ENCODE data around the gene CHST7.
A peak's percentile ranks its signal among the peaks of the same experiment; 100 is the strongest.
"Not testable (repeated sequence)": the region's sequence is repeated elsewhere in the genome, so short reads cannot be mapped to it uniquely, and the experiment has no call there.

CHST7 gene, protein sequence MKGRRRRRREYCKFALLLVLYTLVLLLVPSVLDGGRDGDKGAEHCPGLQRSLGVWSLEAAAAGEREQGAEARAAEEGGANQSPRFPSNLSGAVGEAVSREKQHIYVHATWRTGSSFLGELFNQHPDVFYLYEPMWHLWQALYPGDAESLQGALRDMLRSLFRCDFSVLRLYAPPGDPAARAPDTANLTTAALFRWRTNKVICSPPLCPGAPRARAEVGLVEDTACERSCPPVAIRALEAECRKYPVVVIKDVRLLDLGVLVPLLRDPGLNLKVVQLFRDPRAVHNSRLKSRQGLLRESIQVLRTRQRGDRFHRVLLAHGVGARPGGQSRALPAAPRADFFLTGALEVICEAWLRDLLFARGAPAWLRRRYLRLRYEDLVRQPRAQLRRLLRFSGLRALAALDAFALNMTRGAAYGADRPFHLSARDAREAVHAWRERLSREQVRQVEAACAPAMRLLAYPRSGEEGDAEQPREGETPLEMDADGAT

DNA sequence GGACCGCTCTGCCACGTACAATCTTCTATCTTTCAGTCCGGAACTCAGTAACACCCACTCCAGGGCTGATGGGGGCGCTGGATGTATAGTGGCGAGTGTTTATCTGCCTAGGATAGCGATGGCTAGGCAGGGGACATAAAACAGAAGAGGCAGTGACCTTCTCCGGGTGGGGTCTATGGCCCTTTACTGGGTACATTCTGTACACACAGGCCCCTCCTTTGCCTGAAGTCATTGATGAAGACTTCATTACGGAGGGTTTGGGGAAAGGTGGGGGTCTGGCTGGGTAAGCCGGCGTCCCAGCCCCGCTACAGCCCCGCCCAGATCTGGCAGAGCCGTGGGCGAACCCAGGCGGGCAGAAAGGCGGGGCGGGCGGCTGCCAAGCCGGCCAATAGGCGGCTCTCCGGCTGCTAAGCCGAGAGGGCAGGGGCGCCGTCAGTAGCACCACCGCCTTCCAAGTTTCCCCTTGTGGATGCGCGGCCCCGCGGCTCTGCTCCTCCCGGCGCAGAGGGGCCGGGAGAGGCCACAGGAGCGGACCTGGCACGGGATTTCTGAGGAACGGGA is at the start of gene CHST7:
Gene CHST7, plus strand, starts transcription at position 435 of the 561 bp plus-strand sequence. CDS start 167 bp downstream, outside the sequence.
- H3K36me3 ChIP-seq (ENCODE audit: insufficient read depth, low read length): no peaks in the 10 kb centered on the region
- H3K27me3 ChIP-seq (ENCODE audit: insufficient read depth, low read length): peaks cover 6% of the 10 kb centered on the region
- peak within 1 kb of the TSS; percentile 26 for H2AFZ ChIP-seq (ENCODE audit: low read depth, low read length)
- no peaks in the 10 kb centered on the region for H3K9me3 ChIP-seq (ENCODE audit: low read length)
- peaks cover 13% of the 10 kb centered on the region for H3K4me1 ChIP-seq (ENCODE audit: insufficient read depth, low read length)
- peak within 1 kb of the TSS; percentile 54 for H3K4me3 ChIP-seq (ENCODE audit: low read length)

DNA sequence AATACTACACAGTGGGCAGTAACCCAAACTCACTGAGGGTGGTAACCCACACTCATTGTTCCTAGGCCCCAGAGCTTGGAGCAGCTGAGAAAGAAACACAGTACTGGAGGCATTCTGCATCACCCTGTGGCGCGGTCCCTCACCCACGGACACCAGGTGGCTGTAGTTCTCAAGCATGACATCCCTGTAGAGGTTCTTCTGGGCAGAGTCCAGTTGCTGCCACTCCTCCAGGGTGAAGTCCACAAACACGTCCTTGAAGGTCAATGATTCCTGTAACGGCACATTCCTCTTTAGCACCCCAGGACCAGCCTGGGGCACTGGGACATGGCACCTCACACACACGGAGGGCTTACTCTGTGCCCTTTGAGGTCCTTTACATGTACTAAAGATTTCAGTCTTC is 44.9 kb upstream of the CHST7 start:
- not testable (repeated sequence) for H3K9me3 ChIP-seq (ENCODE audit: low read length); H3K36me3 ChIP-seq (ENCODE audit: insufficient read depth, low read length); H3K27me3 ChIP-seq (ENCODE audit: insufficient read depth, low read length); H2AFZ ChIP-seq (ENCODE audit: low read depth, low read length); H3K4me1 ChIP-seq (ENCODE audit: insufficient read depth, low read length); H3K4me3 ChIP-seq (ENCODE audit: low read length)

DNA sequence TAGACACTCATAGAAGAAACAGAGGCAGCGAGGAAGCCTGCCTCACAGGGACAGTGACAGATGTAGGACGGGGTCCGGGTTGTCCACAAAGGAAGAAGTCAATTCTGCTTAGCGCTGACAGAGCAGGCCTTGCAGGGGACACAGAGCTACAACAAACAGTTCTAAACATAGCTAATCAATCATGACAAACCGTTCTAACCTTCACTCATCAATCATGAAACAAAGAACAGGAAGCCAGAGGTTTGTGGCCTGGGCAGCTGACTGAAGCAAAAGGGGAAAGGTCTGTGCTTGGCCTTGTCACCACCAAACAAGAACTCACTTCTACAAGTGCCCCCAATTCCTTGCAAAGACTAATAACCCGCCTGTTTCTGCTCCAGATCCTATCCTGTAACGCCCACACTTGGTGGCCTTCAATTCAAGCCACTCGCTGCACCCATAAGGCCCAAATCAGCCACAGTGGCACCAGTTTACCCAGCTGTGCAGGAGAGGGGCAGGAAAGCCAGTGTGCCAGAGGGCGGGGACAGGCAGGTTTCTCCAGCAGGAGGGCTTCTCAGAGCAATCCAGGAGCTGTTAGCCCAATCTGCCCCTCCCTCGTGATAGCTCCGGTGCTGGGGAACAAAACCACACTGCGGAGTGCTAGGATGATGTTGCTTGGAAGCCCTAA is 43.7 kb upstream of the CHST7 start:
- not testable (repeated sequence) for H3K4me1 ChIP-seq (ENCODE audit: insufficient read depth, low read length); H2AFZ ChIP-seq (ENCODE audit: low read depth, low read length); H3K9me3 ChIP-seq (ENCODE audit: low read length); H3K27me3 ChIP-seq (ENCODE audit: insufficient read depth, low read length); H3K4me3 ChIP-seq (ENCODE audit: low read length); H3K36me3 ChIP-seq (ENCODE audit: insufficient read depth, low read length)

DNA sequence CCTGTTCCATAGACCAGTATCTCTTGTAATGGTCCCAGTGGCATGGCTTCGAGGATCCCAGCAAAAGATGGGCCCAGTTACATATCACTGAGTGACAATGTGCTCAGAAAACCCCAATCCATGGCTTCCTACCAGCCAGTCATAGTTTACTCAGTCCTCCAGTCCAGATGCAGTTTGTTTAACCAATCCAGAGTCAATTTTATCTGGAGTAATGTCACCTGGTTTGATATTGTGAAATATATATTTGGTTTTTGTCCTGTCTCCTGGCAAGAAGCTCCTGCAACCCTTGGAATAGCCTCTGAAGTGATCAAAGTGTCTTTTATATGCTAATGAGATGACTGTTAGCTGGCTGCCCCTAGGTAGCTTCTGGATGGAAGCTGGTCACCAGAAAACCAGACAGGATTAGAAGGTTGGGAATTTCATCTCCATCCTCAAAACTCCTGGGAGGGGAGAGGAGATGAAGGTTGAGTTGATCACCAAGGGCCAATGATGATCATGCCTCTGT is 43.1 kb upstream of the CHST7 start:
- not testable (repeated sequence) for H2AFZ ChIP-seq (ENCODE audit: low read depth, low read length); H3K4me1 ChIP-seq (ENCODE audit: insufficient read depth, low read length); H3K27me3 ChIP-seq (ENCODE audit: insufficient read depth, low read length); H3K4me3 ChIP-seq (ENCODE audit: low read length); H3K36me3 ChIP-seq (ENCODE audit: insufficient read depth, low read length); H3K9me3 ChIP-seq (ENCODE audit: low read length)

DNA sequence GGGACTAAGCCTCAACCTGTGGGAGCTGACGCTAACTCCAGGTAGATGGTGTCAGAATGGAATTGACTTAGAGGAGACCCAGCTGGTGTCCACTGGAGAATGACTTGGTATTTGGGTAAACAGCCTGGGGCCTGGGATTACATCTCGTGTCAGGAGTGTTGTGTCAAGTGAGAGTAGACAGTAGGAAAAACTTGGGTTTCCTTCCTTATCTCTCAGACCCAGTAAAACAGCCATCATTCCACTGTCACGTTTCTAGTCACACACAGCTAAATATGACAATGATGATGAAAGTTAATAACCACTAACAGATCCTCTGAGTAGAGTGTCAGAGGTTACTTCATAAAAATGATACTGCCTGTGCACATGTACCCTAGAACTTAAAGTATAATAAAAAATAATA is 42.1 kb upstream of the CHST7 start:
- Histone ChIP-seq H3K4me3 (ENCODE audit: low read length) (no peak overlapping the region), H2AFZ (ENCODE audit: low read depth, low read length) (no peak overlapping the region), H3K27me3 (ENCODE audit: insufficient read depth, low read length) (no peaks in the 10 kb centered on the region), H3K4me1 (ENCODE audit: insufficient read depth, low read length) (no peaks in the 10 kb centered on the region), H3K9me3 (ENCODE audit: low read length) (no peaks in the 10 kb centered on the region), H3K36me3 (ENCODE audit: insufficient read depth, low read length) (no peaks in the 10 kb centered on the region)

DNA sequence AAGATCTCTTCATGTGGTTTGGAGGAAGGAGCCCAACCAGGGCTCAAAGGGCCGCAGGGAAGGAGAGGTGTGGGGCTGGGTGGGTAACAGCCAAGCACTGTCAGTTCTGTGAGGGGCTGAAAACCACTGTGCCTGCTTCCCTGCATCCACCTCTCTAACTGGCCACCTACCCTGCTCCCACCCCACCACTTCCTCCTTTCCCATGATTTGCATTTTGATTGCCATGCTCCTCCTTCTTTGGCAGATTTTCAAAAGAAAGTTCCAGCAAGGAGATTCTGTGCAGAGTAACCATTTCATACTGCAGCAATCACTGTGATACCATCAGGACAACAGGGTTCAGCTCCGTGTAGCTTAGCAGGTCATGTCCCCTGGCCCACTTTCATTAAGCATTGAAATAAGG is 30.1 kb upstream of the CHST7 start:
- H3K4me1 ChIP-seq (ENCODE audit: insufficient read depth, low read length): peaks cover 6% of the 10 kb centered on the region
- no peak overlapping the region for H2AFZ ChIP-seq (ENCODE audit: low read depth, low read length)
- no peak overlapping the region for H3K4me3 ChIP-seq (ENCODE audit: low read length)
- no peaks in the 10 kb centered on the region for H3K9me3 ChIP-seq (ENCODE audit: low read length)
- peaks cover 3% of the 10 kb centered on the region for H3K36me3 ChIP-seq (ENCODE audit: insufficient read depth, low read length)
- no peaks in the 10 kb centered on the region for H3K27me3 ChIP-seq (ENCODE audit: insufficient read depth, low read length)

DNA sequence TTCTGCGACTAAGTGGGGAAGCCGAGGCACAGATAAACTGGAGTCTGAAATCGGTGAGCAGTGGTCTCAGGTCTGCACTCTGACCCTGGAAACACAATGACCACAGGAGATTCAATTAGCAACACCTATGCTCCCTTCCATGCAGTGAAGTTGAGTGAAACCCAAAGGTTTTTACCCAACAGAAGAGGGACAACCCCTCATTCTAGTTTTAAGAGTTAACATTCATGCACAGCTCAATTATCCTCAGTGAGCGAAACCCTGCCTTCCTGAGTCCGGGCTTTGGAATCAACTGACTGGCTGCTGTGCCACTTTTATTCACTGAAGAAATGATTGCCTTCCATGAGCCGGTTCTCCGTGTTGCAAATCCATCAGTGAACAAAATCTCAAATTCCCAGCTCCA is 29.0 kb upstream of the CHST7 start:
- H2AFZ ChIP-seq (ENCODE audit: low read depth, low read length): peak overlapping the region; percentile 31
- H3K36me3 ChIP-seq (ENCODE audit: insufficient read depth, low read length); H3K4me1 ChIP-seq (ENCODE audit: insufficient read depth, low read length): not testable (repeated sequence)

DNA sequence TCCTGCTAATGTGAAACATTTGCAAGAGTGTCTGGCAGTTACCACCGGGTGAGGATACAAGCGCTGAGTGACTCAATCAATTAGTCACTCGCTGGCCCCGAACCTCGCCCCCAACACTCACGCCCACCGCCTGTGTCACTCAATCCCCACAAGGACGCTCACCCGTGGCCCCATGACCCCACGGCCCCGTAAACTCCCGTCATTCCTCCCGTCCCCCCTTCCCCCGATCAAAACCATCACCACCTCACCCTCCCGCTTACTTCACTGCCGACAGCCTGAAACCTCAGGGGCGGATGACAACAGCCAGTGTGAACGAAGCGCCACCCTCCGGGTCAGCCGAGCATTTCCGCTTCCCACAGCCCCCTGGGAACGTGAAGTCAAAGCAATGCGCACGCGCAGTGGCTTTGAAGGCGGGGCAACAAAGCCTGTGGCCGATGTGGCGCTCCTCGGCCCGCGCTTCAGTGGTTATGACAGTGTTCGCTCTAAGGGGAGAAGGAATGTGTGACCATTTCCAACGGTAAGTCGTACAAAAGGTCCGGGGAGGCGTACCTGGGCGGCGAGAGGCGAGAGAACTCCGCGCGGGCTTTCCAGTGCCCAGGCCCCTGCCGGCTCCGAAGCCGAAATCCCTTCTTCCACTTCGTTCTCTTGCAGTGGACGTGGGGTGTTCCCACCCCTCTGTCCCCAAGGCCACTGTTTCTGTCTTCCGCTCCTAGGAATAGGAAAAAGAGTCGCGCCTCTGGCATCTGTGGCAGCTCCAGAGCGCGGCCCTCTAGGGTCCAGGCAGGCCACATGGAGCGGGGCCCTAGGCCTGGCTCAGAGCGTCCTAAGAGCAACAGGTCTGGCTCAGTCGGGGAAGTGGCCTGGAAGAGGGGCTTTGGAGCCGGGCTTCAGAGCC is 28.2 kb upstream of the CHST7 start, which contains the start of gene ZNF674:
Gene ZNF674, minus strand, starts transcription at position 311 of the 895 bp plus-strand sequence. CDS start 3,334 bp downstream, outside the sequence.
- no peaks in the 10 kb centered on the region for H3K27me3 ChIP-seq (ENCODE audit: insufficient read depth, low read length)
- no peaks in the 10 kb centered on the region for H3K9me3 ChIP-seq (ENCODE audit: low read length)
- no peaks in the 10 kb centered on the region for H3K36me3 ChIP-seq (ENCODE audit: insufficient read depth, low read length)
- peaks cover 6% of the 10 kb centered on the region for H3K4me1 ChIP-seq (ENCODE audit: insufficient read depth, low read length)
- H2AFZ ChIP-seq (ENCODE audit: low read depth, low read length): peak within 1 kb of the TSS; percentile 80
- H3K4me3 ChIP-seq (ENCODE audit: low read length): peak within 1 kb of the TSS; percentile 95

More for the DNA sequence above, 29.0 kb upstream of the CHST7 start:
- peak overlapping the region; percentile 95 for H3K4me3 ChIP-seq (ENCODE audit: low read length)
- H3K27me3 ChIP-seq (ENCODE audit: insufficient read depth, low read length); H3K9me3 ChIP-seq (ENCODE audit: low read length): not testable (repeated sequence)

DNA sequence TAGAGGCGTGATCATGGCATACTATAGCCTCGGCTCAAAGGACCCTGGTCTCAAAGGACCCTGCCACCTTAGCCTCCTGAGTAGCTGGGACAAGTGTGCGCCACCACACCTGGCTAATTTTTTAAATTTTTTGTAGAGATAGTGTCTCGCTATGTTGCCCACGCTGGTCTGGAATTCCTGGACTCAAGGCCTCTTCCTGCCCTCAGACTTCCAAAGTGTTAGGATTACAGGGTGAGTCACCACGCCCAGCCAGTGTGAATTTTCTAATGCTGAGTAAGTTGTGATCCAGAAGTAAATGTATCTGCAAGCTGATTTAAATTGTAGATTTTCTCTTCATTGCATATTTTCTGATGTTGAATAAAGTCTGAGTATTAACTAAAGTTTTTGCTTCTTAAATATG is 25.7 kb upstream of the CHST7 start:
- Histone ChIP-seq H3K4me1 (ENCODE audit: insufficient read depth, low read length) (peaks cover 6% of the 10 kb centered on the region), H3K27me3 (ENCODE audit: insufficient read depth, low read length) (no peaks in the 10 kb centered on the region), H3K9me3 (ENCODE audit: low read length) (no peaks in the 10 kb centered on the region), H3K4me3 (ENCODE audit: low read length) (no peak overlapping the region), H2AFZ (ENCODE audit: low read depth, low read length) (no peak overlapping the region), H3K36me3 (ENCODE audit: insufficient read depth, low read length) (no peaks in the 10 kb centered on the region)

DNA sequence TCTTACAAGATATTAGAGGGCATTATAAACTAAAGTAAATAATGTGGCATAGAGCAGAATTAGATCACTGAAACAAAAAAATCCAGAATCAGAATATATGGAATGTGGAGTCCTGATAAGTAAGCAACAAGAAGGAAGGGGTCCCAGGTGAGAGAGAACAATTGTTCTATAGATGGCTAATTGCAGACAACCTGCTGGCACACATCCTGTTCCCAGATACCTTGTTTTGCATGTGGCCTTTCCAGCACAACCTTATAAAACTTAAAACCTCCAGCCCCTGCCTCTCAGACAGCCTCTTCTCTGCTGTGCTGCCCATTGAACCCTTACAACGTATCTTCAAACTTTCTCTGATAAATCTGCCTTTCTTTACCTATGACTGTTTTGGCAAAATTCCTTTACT is 23.7 kb upstream of the CHST7 start:
- Histone ChIP-seq H3K36me3 (ENCODE audit: insufficient read depth, low read length) (no peaks in the 10 kb centered on the region), H3K4me1 (ENCODE audit: insufficient read depth, low read length) (peaks cover 6% of the 10 kb centered on the region), H3K27me3 (ENCODE audit: insufficient read depth, low read length) (no peaks in the 10 kb centered on the region), H3K9me3 (ENCODE audit: low read length) (no peaks in the 10 kb centered on the region), H2AFZ (ENCODE audit: low read depth, low read length) (no peak overlapping the region), H3K4me3 (ENCODE audit: low read length) (no peak overlapping the region)

DNA sequence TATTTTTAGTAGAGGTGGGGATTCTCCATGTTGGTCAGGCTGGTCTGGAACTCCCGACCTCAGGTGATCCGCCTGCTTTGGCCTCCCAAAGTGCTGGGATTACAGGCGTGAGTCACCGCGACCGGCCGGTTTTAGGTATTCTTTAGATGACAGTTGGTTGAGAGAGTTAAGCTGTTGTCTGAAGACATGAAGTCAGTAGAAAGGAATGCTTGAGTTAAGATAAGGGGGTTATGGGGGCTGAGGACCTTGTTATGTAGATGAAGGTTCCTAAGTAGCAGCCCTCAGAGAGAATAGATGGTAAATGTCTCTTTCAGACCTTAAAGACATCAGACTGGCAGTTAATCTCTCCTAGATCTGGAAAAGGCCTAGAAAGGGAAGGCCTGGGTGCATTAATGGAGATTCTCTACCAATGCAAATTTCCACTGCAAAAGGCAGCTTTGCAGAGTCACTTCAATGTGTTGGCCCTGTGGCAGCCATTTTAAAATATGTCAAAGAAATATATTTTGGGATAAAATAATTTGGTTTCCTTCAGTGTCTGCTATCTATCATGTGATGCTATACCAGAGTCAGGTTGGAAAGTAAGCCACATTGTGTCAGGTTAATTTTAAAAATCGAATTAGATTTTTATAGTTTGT is 22.0 kb upstream of the CHST7 start:
- Histone ChIP-seq H3K36me3 (ENCODE audit: insufficient read depth, low read length) (no peaks in the 10 kb centered on the region), H2AFZ (ENCODE audit: low read depth, low read length) (no peak overlapping the region), H3K27me3 (ENCODE audit: insufficient read depth, low read length) (no peaks in the 10 kb centered on the region), H3K4me3 (ENCODE audit: low read length) (no peak overlapping the region), H3K9me3 (ENCODE audit: low read length) (no peaks in the 10 kb centered on the region), H3K4me1 (ENCODE audit: insufficient read depth, low read length) (peaks cover under 1% of the 10 kb centered on the region)

DNA sequence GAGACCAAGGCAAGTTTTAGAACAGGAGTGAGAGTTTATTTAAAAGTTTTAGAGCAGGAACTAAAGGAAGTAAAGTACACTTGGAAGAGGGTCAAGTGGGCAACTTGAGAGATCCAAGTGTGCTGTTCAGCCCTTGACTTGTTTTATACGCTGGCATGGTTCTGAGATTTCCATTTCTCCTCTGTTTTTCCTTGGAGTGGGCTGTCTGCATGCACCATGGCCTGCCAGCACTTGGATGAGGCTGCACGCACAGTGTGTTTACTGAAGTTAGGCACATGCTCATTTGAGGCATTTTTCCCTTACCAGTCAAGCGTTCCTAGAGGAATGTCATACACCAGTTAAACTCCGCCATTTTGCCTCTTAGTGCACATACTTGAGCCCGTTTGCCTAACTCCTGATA is 19.6 kb upstream of the CHST7 start:
- no peaks in the 10 kb centered on the region for H3K36me3 ChIP-seq (ENCODE audit: insufficient read depth, low read length)
- H3K4me3 ChIP-seq (ENCODE audit: low read length): no peak overlapping the region
- no peaks in the 10 kb centered on the region for H3K9me3 ChIP-seq (ENCODE audit: low read length)
- H2AFZ ChIP-seq (ENCODE audit: low read depth, low read length): no peak overlapping the region
- H3K4me1 ChIP-seq (ENCODE audit: insufficient read depth, low read length): no peaks in the 10 kb centered on the region
- H3K27me3 ChIP-seq (ENCODE audit: insufficient read depth, low read length): no peaks in the 10 kb centered on the region

Measured in neuron (in vitro differentiated cells).